AG09319 (cell line): ENCODE data around the gene SH2D4B.

ENCODE experiments used
- DNase-seq: peaks from one replicate; pipeline ENCODE4 v3.0.0-alpha.2; 2010; ENCODE audit warnings: low read depth; ENCODE audit errors: extremely low read depth
- CTCF ChIP-seq: IDR thresholded peaks from 2 replicates; pipeline ENCODE4 v1.5.1; 2011; ENCODE audit warnings: low read depth, mild to moderate bottlenecking, inconsistent platforms, low read length, moderate library complexity

The SH2D4B gene

GRCh38 chr10:80655898-80656297 lies 118.2 kb downstream of the SH2D4B start:
- DNase-seq, result no peak
- TF ChIP-seq CTCF, result no peak

- TF ChIP-seq CTCF, result no peak
- no peak for DNase-seq
These were observed 120.4 kb downstream of the SH2D4B start for GRCh38 chr10:80658068-80658467.

GRCh38 chr10:80659289-80659688 lies 121.6 kb downstream of the SH2D4B start:
- no peak for TF ChIP-seq CTCF
- no peak for DNase-seq

GRCh38 chr10:80660266-80660665 lies 122.6 kb downstream of the SH2D4B start:
- no peak for TF ChIP-seq CTCF
- no peak for DNase-seq

- TF ChIP-seq CTCF, result no peak
- no peak for DNase-seq
These were observed 123.0 kb downstream of the SH2D4B start for GRCh38 chr10:80660736-80661135.

GRCh38 chr10:80661526-80661925 lies 123.8 kb downstream of the SH2D4B start:
- no peak for DNase-seq
- no peak for TF ChIP-seq CTCF

GRCh38 chr10:80662429-80663261 lies 124.9 kb downstream of the SH2D4B start:
- DNase-seq, result peak; percentile 47
- peak; percentile 87 for TF ChIP-seq CTCF
